ENCODE results near the gene COP1. TPM values are rescaled to one million over a fixed set of nuclear protein-coding genes. Genes with fewer than 3 reads are reported as not detected.

COP1 gene
- total RNA-seq, 1 donor from 2014 or later, result 52.1 TPM

DNA sequence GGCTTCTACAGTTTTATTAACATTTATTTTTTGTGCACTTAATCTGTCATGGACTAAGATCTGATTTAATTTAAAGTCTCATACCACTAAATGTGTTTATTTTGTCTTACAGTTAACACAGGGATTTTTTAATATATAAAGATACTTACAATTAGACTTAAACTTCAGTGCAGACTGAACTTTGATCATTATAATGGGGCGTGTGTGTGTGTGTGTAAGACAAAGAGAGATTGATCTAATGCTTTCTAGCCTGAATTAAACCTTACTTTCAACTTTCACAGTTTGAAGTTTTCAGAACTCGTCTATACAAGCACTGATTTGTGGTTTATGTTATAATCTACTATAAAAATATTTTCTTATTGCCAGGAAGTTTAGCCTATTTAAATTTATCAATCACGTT is 150.8 kb downstream of the COP1 start:
- intact Hi-C loops (cut with micrococcal nuclease), result no loop called here
- no peak for TF ChIP-seq CTCF (IDR thresholded peaks at IDR 0.05)
- no peak for DNase-seq
- Mint-ChIP-seq H3K27me3 (no peaks in the 10 kb centered on the region), H3K27ac (no peak overlapping the region), H3K9me3 (no peaks in the 10 kb centered on the region), H3K4me1 (no peaks in the 10 kb centered on the region), H3K4me3 (no peak overlapping the region), H3K36me3 (ENCODE audit: low read depth) (peaks cover 7% of the 10 kb centered on the region)
- ChIA-PET POLR2A (interaction anchor here (0.6 kb wide), 1 partner anchor 11 kb away, joined by 3 read pairs; no protein-coding TSS in a partner anchor), CTCF (no interaction called here)
- no peak for ATAC-seq (ENCODE audit: low read depth)

DNA sequence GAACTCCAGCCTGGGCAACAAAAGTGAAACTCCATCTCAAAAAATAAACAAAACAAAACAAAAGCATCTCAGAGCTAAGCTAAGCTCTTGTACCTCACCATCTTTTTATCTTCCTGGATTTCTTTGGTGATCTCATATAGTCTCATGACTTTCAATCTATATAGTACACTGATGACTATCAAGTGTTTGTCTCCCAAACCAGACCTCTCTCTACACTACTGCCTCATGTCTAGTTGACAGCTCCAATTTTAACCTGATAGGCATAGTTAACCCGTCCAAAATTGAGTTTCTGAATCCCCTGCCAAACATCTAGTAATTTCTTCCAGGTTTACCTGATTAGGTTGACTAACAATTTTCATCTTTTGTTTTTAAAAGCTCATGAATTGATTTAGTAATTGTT is 151.7 kb downstream of the COP1 start:
- DNase-seq (no peak), ATAC-seq (ENCODE audit: low read depth) (no peak)
- no peaks in the 10 kb centered on the region for H3K27me3 Mint-ChIP-seq
- no peaks in the 10 kb centered on the region for H3K4me1 Mint-ChIP-seq
- no peak overlapping the region for H3K4me3 Mint-ChIP-seq
- intact Hi-C loops (cut with micrococcal nuclease), result no loop called here
- no peaks in the 10 kb centered on the region for H3K9me3 Mint-ChIP-seq
- H3K27ac Mint-ChIP-seq, result no peak overlapping the region
- CTCF ChIA-PET, result no interaction called here
- H3K36me3 Mint-ChIP-seq (ENCODE audit: low read depth), result peaks cover 11% of the 10 kb centered on the region
- POLR2A ChIA-PET, result no interaction called here
- no peak for TF ChIP-seq CTCF (IDR thresholded peaks at IDR 0.05)

- no peaks in the 10 kb centered on the region for H3K27me3 Mint-ChIP-seq
- ChIA-PET CTCF (no interaction called here), POLR2A (no interaction called here)
- no peak for DNase-seq
- H3K4me1 Mint-ChIP-seq, result no peaks in the 10 kb centered on the region
- H3K27ac Mint-ChIP-seq, result no peak overlapping the region
- intact Hi-C loops (cut with micrococcal nuclease), result no loop called here
- ATAC-seq (ENCODE audit: low read depth), result no peak
- no peak for TF ChIP-seq CTCF (IDR thresholded peaks at IDR 0.05)
- H3K9me3 Mint-ChIP-seq, result no peaks in the 10 kb centered on the region
- H3K4me3 Mint-ChIP-seq, result no peak overlapping the region
- peaks cover 14% of the 10 kb centered on the region for H3K36me3 Mint-ChIP-seq (ENCODE audit: low read depth)
Measured at GRCh38 chr1:176051902-176052518, 155.1 kb downstream of the COP1 start.

- H3K27me3 Mint-ChIP-seq, result no peaks in the 10 kb centered on the region
Measured at GRCh38 chr1:176051402-176051801, 155.7 kb downstream of the COP1 start.

DNA sequence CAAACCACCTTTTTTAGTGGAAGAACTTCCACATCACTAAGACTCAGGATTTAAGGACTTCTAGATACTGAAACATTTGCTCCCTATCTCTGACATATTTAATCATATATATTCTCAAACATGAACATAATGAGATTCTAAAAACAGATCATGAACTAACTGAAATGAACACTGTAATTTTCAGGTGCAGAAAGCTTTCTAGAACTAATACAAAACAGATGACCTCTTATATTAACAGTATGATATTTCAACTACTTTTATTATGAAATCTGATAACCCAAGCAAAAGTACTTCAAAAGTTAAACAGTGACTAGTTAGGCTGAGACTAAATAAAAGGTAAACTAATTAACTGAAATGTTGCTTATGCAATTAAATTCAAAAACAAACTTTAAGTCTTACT is 157.5 kb downstream of the COP1 start:
- Mint-ChIP-seq H3K4me3 (no peak overlapping the region), H3K4me1 (no peaks in the 10 kb centered on the region)

More at GRCh38 chr1:176051402-176051801, 155.7 kb downstream of the COP1 start:
- Mint-ChIP-seq H3K9me3 (no peaks in the 10 kb centered on the region), H3K4me1 (no peaks in the 10 kb centered on the region), H3K4me3 (no peak overlapping the region), H3K36me3 (ENCODE audit: low read depth) (peaks cover 14% of the 10 kb centered on the region), H3K27ac (no peak overlapping the region)
- ChIA-PET POLR2A (no interaction called here), CTCF (no interaction called here)
- TF ChIP-seq CTCF (IDR thresholded peaks at IDR 0.05), result no peak
- DNase-seq, result no peak
- intact Hi-C loops (cut with micrococcal nuclease), result no loop called here
- ATAC-seq (ENCODE audit: low read depth), result no peak

More for the DNA sequence above, 157.5 kb downstream of the COP1 start:
- TF ChIP-seq CTCF (IDR thresholded peaks at IDR 0.05), result no peak
- CTCF ChIA-PET, result interaction anchor here (0.8 kb wide), 1 partner anchor 11 kb away, joined by 3 read pairs; no protein-coding TSS in a partner anchor
- Mint-ChIP-seq H3K27me3 (no peaks in the 10 kb centered on the region), H3K27ac (no peak overlapping the region), H3K9me3 (no peaks in the 10 kb centered on the region), H3K36me3 (ENCODE audit: low read depth) (peaks cover 20% of the 10 kb centered on the region)
- ATAC-seq (ENCODE audit: low read depth) (no peak), DNase-seq (no peak)
- intact Hi-C loops (cut with micrococcal nuclease), result no loop called here
- POLR2A ChIA-PET, result no interaction called here
